Thyroid gland (tissue), 4 donors: ENCODE measurements around the gene RIN1. TPM values are rescaled to one million over a fixed set of nuclear protein-coding genes. Genes with fewer than 3 reads are reported as not detected.

Experiments
- DNase-seq, 2 donors: peaks; one replicate each; pipeline ENCODE4 v3.0.0-alpha.2; 2019
- H3K27ac ChIP-seq, 3 donors: fragments of 200-600 bp; sonication (generic); 1 replicate in 2 of 3; 2 replicates in 1 of 3; pipeline ENCODE4 v1.5.1; 2016 to 2019; ENCODE audit warnings: mild to moderate bottlenecking in 1 of 3, moderate library complexity in 1 of 3
- H3K27me3 ChIP-seq: fragments of 200-600 bp; sonication (generic); one replicate; pipeline ENCODE4 v1.5.1; 2019
- H3K36me3 ChIP-seq, 2 donors: fragments of 200-600 bp; sonication (generic); one replicate each; pipeline ENCODE4 v1.5.1; 2016 to 2019
- H3K4me1 ChIP-seq, 2 donors: fragments of 200-600 bp; sonication (generic); one replicate each; pipeline ENCODE4 v1.5.1; 2017 to 2019
- H3K4me3 ChIP-seq, 3 donors: fragments of 200-600 bp; sonication (generic); replicated peaks in 1 of 3; 1 replicate in 2 of 3; 2 replicates in 1 of 3; pipeline ENCODE4 v1.5.1; 2016; ENCODE audit warnings: mild to moderate bottlenecking in 1 of 3
- H3K9me3 ChIP-seq: fragments of 200-600 bp; sonication (generic); one replicate; pipeline ENCODE4 v1.5.1; 2017
- CTCF ChIP-seq, 6 experiments: fragments of 200-600 bp in 3 of 6; fragments of 450-650 bp in 3 of 6; sonication (generic) in 3 of 6; IDR thresholded peaks; one replicate each; pipeline ENCODE4 v1.5.1; 2016 to 2019; ENCODE audit warnings: antibody characterized with exemption in 6 of 6, mild to moderate bottlenecking in 2 of 6, inconsistent platforms in 1 of 6, moderate library complexity in 1 of 6
- POLR2A ChIP-seq, 2 donors: fragments of 450-650 bp; IDR thresholded peaks; one replicate each; pipeline ENCODE4 v1.6.1; 2017; ENCODE audit warnings: antibody characterized with exemption in 2 of 2, mild to moderate bottlenecking in 2 of 2, moderate library complexity in 1 of 2
- WGBS, 2 donors: methylation state at CpG; one replicate each; pipeline ENCODE4 v1.1.5; 2017; 5-methylcytosine and 5-hydroxymethylcytosine counted together
- intact Hi-C: fragments of 100-400 bp; cut with DNase I; formaldehyde crosslinking; loops from one replicate; pipeline ENCODE4 v1.15.1; 2023
- total RNA-seq, 4 donors: library from RNA; depleted of rRNA; stranded (reverse); fragments of >200 nt; gene quantifications; one replicate each; pipeline ENCODE4 v1.2.3, GENCODE V29; 2016

RIN1 gene
- total RNA-seq, 4 donors from 2014 or later = 1.3 to 7.9 (median 2.2) TPM

- H3K4me3 ChIP-seq = no peak overlapping the region
- WGBS, 2 donors = 30 to 37% methylated on average over 6 to 9 of the region's 16 CpGs
- no peak for DNase-seq
- no peaks in the 10 kb centered on the region for H3K9me3 ChIP-seq
- no peak for TF ChIP-seq CTCF (IDR thresholded peaks at IDR 0.05)
- TF ChIP-seq POLR2A (IDR thresholded peaks at IDR 0.05) = no peak
- peaks cover 4% of the 10 kb centered on the region for H3K27me3 ChIP-seq
- intact Hi-C loops = no loop called here
- no peak overlapping the region for H3K27ac ChIP-seq
- H3K4me1 ChIP-seq = peaks cover 22% of the 10 kb centered on the region in 2 donors
- no peaks in the 10 kb centered on the region for H3K36me3 ChIP-seq
These were observed 44.9 kb downstream of the RIN1 start for GRCh38 chr11:66291303-66291705.

- TF ChIP-seq CTCF (IDR thresholded peaks at IDR 0.05) (no peak), POLR2A (IDR thresholded peaks at IDR 0.05) (no peak)
- no peaks in the 10 kb centered on the region for H3K36me3 ChIP-seq
- peaks cover 4% of the 10 kb centered on the region for H3K27me3 ChIP-seq
- WGBS, 2 donors = 85 to 91% methylated on average over 2 of the region's 2 CpGs
- no peaks in the 10 kb centered on the region for H3K9me3 ChIP-seq
- intact Hi-C loops = no loop called here
- DNase-seq = no peak
- peaks cover 22% of the 10 kb centered on the region in 2 donors for H3K4me1 ChIP-seq
- no peak overlapping the region for H3K27ac ChIP-seq
- no peak overlapping the region for H3K4me3 ChIP-seq
These were observed 46.0 kb downstream of the RIN1 start for GRCh38 chr11:66290330-66290621.

- H3K27me3 ChIP-seq = peaks cover 4% of the 10 kb centered on the region
- peak overlapping the region in 2 of 3 donors; percentile 48 to 93 for H3K4me3 ChIP-seq
- H3K27ac ChIP-seq = peak overlapping the region; percentile 74 to 88 (median 74)
- peaks cover 22% of the 10 kb centered on the region in 2 donors for H3K4me1 ChIP-seq
- TF ChIP-seq CTCF (IDR thresholded peaks at IDR 0.05) (no peak), POLR2A (IDR thresholded peaks at IDR 0.05) (no peak)
- peak; percentile 75 to 79 for DNase-seq
- H3K36me3 ChIP-seq = no peaks in the 10 kb centered on the region
- WGBS, 2 donors = 14 to 29% methylated on average over 11 to 29 of the region's 36 CpGs
- intact Hi-C loops = loop anchor here (5.0 kb wide), 1 partner anchor 133 kb away; the partner anchor contains the start of gene NPAS4
- no peaks in the 10 kb centered on the region for H3K9me3 ChIP-seq
These were observed 46.5 kb downstream of the RIN1 start for GRCh38 chr11:66289548-66290329.

GRCh38 chr11:66288671-66289547, 47.3 kb downstream of the RIN1 start, which contains the start of gene YIF1A:
Gene YIF1A, minus strand, starts transcription at chr11:66289143. Its CDS starts 158 bp downstream, at chr11:66288985.
- peak within 1 kb of the TSS; percentile 74 to 88 (median 74) for H3K27ac ChIP-seq
- peaks cover 0 to 6% of the 10 kb centered on the region in 2 donors for H3K36me3 ChIP-seq
- H3K9me3 ChIP-seq = no peaks in the 10 kb centered on the region
- intact Hi-C loops = loop anchor here (5.0 kb wide), 1 partner anchor 133 kb away; the partner anchor contains the start of gene NPAS4
- H3K4me3 ChIP-seq = peak within 1 kb of the TSS; percentile 70 to 93 (median 71)
- 0 to 1% methylated on average over 22 to 43 of the region's 87 CpGs for WGBS, 2 donors
- peaks cover 4% of the 10 kb centered on the region for H3K27me3 ChIP-seq
- TF ChIP-seq POLR2A (IDR thresholded peaks at IDR 0.05) (peak in 1 of 2 donors; percentile 94), CTCF (IDR thresholded peaks at IDR 0.05) (no peak)
- DNase-seq = peak; percentile 99
- H3K4me1 ChIP-seq = peaks cover 22% of the 10 kb centered on the region in 2 donors
